Adrenal gland (tissue), 12 donors: ENCODE data around the gene TMEM163. TPM values are rescaled to one million over a fixed set of nuclear protein-coding genes. Genes with fewer than 3 reads are reported as not detected.

Experiments used
- DNase-seq, 7 donors: peaks; one replicate each; pipeline ENCODE4 v3.0.0-alpha.2; 2019 to 2020
- H3K27ac ChIP-seq, 5 donors: fragments of 200-600 bp; sonication (generic) in 4 of 5; 1 replicate in 3 of 5; 2 replicates in 2 of 5; pipeline versions ENCODE4 v1.5.1 to v1.8.0; 2016 to 2020; ENCODE audit warnings: mild to moderate bottlenecking in 1 of 5
- H3K27me3 ChIP-seq: fragments of 200-600 bp; 2 replicates; pipeline ENCODE4 v1.8.0; 2021
- H3K36me3 ChIP-seq, 2 donors: fragments of 200-600 bp; replicated peaks in 1 of 2; 1 replicate in 1 of 2; 2 replicates in 1 of 2; pipeline versions ENCODE4 v1.5.1 to v1.8.0; 2018 to 2022
- H3K4me1 ChIP-seq, 2 donors: fragments of 200-600 bp; replicated peaks in 1 of 2; 1 replicate in 1 of 2; 2 replicates in 1 of 2; pipeline versions ENCODE4 v1.5.1 to v1.8.0; 2018 to 2021
- H3K4me3 ChIP-seq, 4 donors: fragments of 200-600 bp; sonication (generic) in 3 of 4; one replicate each; pipeline ENCODE4 v1.5.1; 2016 to 2018
- H3K9me3 ChIP-seq, 3 donors: fragments of 200-600 bp; sonication (generic) in 1 of 3; replicated peaks in 1 of 3; 1 replicate in 2 of 3; 2 replicates in 1 of 3; pipeline versions ENCODE4 v1.5.1 to v1.8.0; 2016 to 2021
- POLR2A ChIP-seq, 2 donors: fragments of 450-650 bp; IDR thresholded peaks; one replicate each; pipeline ENCODE4 v1.6.1; 2017; ENCODE audit warnings: antibody characterized with exemption in 2 of 2, mild to moderate bottlenecking in 2 of 2, moderate library complexity in 1 of 2
- WGBS, 4 donors: extraction: QIAGEN DNeasy Blood & Tissue Kit in 2 of 4; methylation state at CpG; one replicate each; pipeline versions ENCODE4 v1.1.5 to v1.1.7; 2013 to 2017; 5-methylcytosine and 5-hydroxymethylcytosine counted together
- intact Hi-C, 2 donors: fragments of 100-400 bp; cut with DNase I; formaldehyde crosslinking; loops; one replicate each; pipeline versions ENCODE4 v1.14.1 to v1.15.0; 2022 to 2023
- polyA plus RNA-seq, 3 donors: library from polyadenylated mRNA; stranded (reverse); fragments of 200-250 nt in 2 of 3; fragments of 350-450 nt in 1 of 3; fragmentation: Illumina TruSeq in 1 of 3; extraction: RNeasy Lipid Tissue Mini Kit (QIAGEN cat#74804) in 1 of 3; gene quantifications; one replicate each; pipeline ENCODE4 v1.2.3, GENCODE V29; 2013 to 2014
- total RNA-seq, 9 donors: library from RNA; depleted of rRNA in 4 of 9; stranded (reverse); fragments of >200 nt in 4 of 9; fragments of 120-200 nt in 1 of 9; fragmentation: NEBNext Ultra II Directional in 1 of 9; extraction: Animal tissue kit (Norgen Biotek cat#: 25700) in 1 of 9; gene quantifications; one replicate each; pipeline versions ENCODE4 v1.1.0 to v1.2.4, GENCODE V29; 2013 to 2023
- TF ChIP-seq, protein P1 (sequence below), 6 experiments: fragments of 450-650 bp in 4 of 6; fragments of 200-600 bp in 2 of 6; sonication (generic) in 1 of 6; IDR thresholded peaks; 1 replicate in 5 of 6; 2 replicates in 1 of 6; pipeline versions ENCODE4 v1.5.1 to v1.8.0; 2016 to 2021; ENCODE audit warnings: antibody characterized with exemption in 6 of 6, mild to moderate bottlenecking in 2 of 6, moderate library complexity in 1 of 6
- donor health status: healthy with polysubstance abuse.
- donor health status: Bipolar disorder and iron deficiency.
- donor health status: DM: yes; HTN: yes; CAD: no.
- donor health status: DM: no; HTN: no; CAD: no.
- donor health status: DM: no; HTN: no; CAD: no.
- donor health status: DM: yes; HTN: yes; CAD: no.

TMEM163 gene
- total and polyA plus RNA-seq, 12 donors, result 3.6 to 21.6 (median 9.5) TPM

DNA sequence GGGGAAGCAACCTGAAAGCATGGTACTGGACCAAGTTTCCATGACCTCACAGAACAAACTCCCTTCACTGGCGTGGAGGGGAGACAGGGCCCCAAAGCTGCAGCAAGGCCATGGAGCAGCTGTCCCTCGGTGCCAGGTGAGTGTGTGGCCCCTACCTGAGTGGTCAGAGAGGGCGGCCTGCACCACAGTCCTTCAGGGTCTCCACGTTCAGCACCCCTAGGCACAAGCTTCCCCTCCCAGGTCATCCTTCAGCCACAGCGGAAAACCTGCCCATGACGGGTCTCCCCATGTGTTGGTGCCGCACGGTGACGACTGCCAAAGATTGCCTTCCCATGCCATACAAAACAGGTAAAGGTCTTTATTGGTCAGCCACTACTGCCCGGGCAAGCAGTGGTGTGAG lies 263.4 kb downstream of the TMEM163 start:
- no peaks in the 10 kb centered on the region for H3K4me1 ChIP-seq
- no peak overlapping the region for H3K27ac ChIP-seq
- H3K36me3 ChIP-seq, result no peaks in the 10 kb centered on the region
- no peak for DNase-seq
- no peaks in the 10 kb centered on the region for H3K9me3 ChIP-seq
- no peaks in the 10 kb centered on the region for H3K27me3 ChIP-seq
- intact Hi-C loops, result loop anchor here (10.0 kb wide), 2 partner anchors 341 to 459 kb away; partner anchors contain the start of gene CCNT2 (in 1 of the 2)
- TF ChIP-seq, protein P1, sequence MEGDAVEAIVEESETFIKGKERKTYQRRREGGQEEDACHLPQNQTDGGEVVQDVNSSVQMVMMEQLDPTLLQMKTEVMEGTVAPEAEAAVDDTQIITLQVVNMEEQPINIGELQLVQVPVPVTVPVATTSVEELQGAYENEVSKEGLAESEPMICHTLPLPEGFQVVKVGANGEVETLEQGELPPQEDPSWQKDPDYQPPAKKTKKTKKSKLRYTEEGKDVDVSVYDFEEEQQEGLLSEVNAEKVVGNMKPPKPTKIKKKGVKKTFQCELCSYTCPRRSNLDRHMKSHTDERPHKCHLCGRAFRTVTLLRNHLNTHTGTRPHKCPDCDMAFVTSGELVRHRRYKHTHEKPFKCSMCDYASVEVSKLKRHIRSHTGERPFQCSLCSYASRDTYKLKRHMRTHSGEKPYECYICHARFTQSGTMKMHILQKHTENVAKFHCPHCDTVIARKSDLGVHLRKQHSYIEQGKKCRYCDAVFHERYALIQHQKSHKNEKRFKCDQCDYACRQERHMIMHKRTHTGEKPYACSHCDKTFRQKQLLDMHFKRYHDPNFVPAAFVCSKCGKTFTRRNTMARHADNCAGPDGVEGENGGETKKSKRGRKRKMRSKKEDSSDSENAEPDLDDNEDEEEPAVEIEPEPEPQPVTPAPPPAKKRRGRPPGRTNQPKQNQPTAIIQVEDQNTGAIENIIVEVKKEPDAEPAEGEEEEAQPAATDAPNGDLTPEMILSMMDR (IDR thresholded peaks at IDR 0.05), result no peak
- TF ChIP-seq POLR2A (IDR thresholded peaks at IDR 0.05), result no peak
- WGBS, 4 donors, result 85 to 97% (median 91%) methylated on average over 9 to 10 of the region's 10 CpGs
- H3K4me3 ChIP-seq, result no peak overlapping the region

DNA sequence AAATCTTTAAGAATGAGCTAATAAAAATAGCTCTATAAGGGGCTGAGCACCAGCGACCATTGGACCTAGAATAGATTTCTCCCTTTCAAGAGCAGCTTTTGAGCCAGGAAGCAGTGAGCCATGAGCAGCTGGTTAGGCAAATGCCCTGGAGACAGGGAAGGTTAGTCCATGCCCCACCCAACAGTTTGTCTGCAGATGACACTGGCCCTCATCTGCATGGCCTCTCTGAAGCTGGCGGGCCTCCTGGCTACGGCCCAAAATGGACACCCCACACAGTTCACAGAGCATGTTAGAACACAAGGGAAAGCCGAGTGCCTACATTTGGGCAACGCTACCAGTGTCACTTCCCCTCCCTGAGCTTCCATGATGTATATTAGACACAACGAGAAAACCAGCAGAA lies 263.9 kb downstream of the TMEM163 start:
- Histone ChIP-seq H3K36me3 (no peaks in the 10 kb centered on the region), H3K27me3 (no peaks in the 10 kb centered on the region), H3K4me1 (no peaks in the 10 kb centered on the region), H3K9me3 (no peaks in the 10 kb centered on the region), H3K4me3 (no peak overlapping the region), H3K27ac (no peak overlapping the region)
- TF ChIP-seq POLR2A (IDR thresholded peaks at IDR 0.05), result no peak
- TF ChIP-seq, protein P1 (IDR thresholded peaks at IDR 0.05), result no peak
- 82 to 95% (median 88%) methylated on average over 4 to 6 of the region's 6 CpGs for WGBS, 4 donors
- intact Hi-C loops, result loop anchor here (10.0 kb wide), 2 partner anchors 340 to 460 kb away; partner anchors contain the start of gene CCNT2 (in 1 of the 2)
- DNase-seq, result no peak

DNA sequence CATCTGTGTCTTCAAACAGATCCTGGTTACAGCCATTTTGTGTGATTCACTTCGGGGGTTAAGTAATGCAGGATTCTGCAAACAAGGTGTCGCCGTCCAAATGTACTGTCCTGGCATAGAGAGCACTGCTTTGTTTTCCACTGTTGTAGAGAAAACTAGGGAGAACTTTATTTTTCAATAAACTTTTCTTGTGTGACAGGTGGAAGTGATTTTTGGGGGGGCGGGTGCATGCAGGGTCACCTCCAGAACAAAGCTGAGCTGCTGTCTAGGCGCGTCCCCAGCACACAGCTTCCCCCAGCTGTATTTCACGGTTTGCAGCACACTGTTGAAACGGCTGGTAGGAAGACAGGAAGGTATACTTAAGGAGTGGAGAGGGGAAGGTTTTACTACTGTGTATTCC lies 264.4 kb downstream of the TMEM163 start:
- no peak overlapping the region for H3K4me3 ChIP-seq
- TF ChIP-seq, protein P1 (IDR thresholded peaks at IDR 0.05), result no peak
- TF ChIP-seq POLR2A (IDR thresholded peaks at IDR 0.05), result no peak
- intact Hi-C loops, result loop anchor here (10.0 kb wide), 2 partner anchors 340 to 460 kb away; partner anchors contain the start of gene CCNT2 (in 1 of the 2)
- no peaks in the 10 kb centered on the region for H3K27me3 ChIP-seq
- no peak overlapping the region for H3K27ac ChIP-seq
- DNase-seq, result no peak
- no peaks in the 10 kb centered on the region for H3K4me1 ChIP-seq
- no peaks in the 10 kb centered on the region for H3K9me3 ChIP-seq
- WGBS, 4 donors, result 80 to 94% (median 84%) methylated on average over 8 of the region's 8 CpGs
- no peaks in the 10 kb centered on the region for H3K36me3 ChIP-seq

DNA sequence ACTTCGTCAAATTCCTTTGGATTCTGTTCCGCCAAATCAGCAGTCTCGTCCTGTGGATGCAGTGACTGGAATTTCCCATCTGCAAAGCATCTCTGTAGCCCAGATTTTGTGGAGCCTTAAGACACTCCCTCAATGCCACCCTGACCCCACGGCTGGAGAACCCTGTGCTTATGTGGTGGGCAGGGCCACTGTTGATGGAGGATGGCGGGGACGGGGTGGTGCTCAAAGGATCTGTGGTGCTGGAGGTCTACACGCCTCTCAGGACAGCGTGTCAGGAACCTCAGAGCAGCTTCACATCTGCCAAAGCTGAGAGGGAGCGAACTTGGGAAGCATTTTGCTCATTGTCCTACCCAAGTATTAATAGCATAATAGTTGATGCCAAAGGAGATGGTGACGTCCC lies 264.8 kb downstream of the TMEM163 start:
- intact Hi-C loops, result loop anchor here (2.0 to 10.0 kb wide), 3 partner anchors 339 to 461 kb away; partner anchors contain the start of gene CCNT2 (in 1 of the 2)
- no peak for TF ChIP-seq POLR2A (IDR thresholded peaks at IDR 0.05)
- TF ChIP-seq, protein P1 (IDR thresholded peaks at IDR 0.05), result no peak
- 76 to 94% (median 87%) methylated on average over 7 to 10 of the region's 10 CpGs for WGBS, 4 donors
- H3K9me3 ChIP-seq, result no peaks in the 10 kb centered on the region
- H3K36me3 ChIP-seq, result peaks cover 0 to under 1% of the 10 kb centered on the region in 2 donors
- no peaks in the 10 kb centered on the region for H3K27me3 ChIP-seq
- H3K27ac ChIP-seq, result no peak overlapping the region
- H3K4me1 ChIP-seq, result no peaks in the 10 kb centered on the region
- no peak overlapping the region for H3K4me3 ChIP-seq
- DNase-seq, result no peak
